ENCODE data around the gene EBLN2. TPM values are rescaled to one million over a fixed set of nuclear protein-coding genes. Genes with fewer than 3 reads are reported as not detected.

Gene EBLN2
- polyA plus RNA-seq (ENCODE audit: insufficient read length in 4 of 4) = 1 to 10 TPM; 2.1 to 4.3 (median 3.3) TPM

DNA sequence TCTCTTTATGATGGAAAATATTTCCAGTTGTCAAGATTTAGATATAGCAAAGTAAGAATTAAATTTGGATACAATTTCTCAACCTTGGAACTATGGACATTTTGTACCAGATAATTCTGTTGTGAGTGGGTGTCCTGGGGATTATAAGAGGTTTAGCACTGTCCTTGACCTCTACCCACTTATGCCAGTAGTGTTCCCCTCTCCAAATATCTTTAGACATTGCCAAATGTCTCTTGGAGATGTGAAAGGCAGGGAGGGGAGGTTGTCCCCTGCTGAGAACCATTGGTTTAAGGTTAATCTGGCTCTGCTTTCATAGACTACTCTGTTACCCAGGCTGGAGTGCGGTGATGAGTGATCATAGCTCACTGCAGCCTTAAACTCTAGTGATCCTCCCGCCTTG is at the start of gene EBLN2:
Gene EBLN2 (plus strand): TSS at position 244 of the 400 bp plus-strand sequence. CDS start 423 bp downstream, outside the sequence.
- DNase-seq (ENCODE audit: low read depth in 4 of 4, low spot score in 3 of 4) = no peak

DNA sequence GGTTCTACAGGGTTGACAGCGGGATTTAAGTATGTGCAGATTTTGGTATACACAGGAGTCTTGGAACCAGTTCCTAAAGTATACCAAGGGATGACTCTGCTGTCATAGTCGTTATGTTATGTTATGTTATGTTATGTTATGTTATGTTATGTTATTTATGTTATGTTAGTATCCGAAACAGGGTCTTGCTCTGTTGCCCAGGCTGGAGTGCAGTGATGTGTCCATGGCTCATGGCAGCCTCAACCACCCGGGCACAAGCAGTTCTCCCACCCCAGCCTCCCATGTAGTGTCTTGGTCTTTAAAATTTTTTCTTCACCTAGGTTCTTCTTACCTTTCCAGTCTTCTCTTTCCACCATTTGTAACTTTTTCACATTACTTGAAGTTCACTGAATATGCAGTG is 43.2 kb upstream of the EBLN2 start:
- no peak for DNase-seq (ENCODE audit: low read depth in 4 of 4, low spot score in 3 of 4)

DNA sequence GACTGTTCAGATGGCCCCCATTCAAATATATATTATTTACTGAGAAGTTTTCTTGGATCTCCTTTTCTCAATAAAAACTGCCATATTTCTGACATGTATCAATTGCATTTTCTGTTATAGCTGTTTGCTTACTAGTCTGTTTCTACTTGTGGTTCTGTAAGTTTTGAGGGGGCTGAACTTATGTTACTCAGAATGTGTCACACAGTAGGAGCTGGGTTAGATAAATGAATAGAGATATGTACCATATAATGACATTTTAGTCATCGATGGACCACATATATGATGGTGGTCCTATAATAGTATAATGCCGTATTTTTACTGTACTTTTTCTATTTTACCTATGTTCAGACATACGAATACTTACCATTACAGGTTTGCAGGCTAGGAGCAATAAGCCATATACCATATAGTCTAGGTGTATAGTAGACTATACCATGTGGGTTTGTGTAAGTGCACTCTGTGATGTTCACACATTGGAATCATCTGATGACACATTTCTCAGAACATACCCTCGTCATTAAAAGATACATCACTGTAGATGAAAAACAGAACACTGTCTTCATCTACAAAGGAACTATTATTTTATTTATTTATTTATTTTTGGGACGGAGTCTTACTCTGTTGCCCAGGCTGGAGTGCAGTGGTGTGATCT is 42.5 kb upstream of the EBLN2 start:
- no peak for DNase-seq (ENCODE audit: low read depth in 4 of 4, low spot score in 3 of 4)

DNA sequence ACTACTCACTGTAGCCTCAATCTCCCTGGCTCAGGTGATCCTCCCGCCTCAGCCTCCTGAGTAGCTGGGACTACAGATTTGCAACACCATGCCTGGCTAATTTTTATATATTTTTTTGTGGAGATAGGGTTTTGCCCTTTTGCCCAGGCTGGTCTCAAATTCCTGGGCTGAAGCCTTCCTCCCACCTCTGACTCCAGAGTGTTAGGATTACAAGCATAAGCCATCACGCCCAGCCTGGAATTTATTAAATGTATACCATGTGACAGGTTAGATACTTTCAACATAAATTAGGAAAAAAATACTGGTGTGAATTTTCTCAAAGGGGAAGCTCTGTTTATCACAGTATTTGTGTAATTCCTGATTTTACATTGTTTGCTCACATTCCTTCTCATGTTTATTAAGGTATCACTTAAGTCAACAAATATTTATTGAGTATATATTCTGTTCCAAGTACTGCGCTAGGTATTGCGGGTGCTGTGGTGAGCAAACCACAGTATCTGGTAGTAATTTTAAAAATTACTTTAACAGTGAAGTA is 40.1 kb upstream of the EBLN2 start:
- DNase-seq (ENCODE audit: low read depth in 4 of 4, low spot score in 3 of 4) = no peak

DNA sequence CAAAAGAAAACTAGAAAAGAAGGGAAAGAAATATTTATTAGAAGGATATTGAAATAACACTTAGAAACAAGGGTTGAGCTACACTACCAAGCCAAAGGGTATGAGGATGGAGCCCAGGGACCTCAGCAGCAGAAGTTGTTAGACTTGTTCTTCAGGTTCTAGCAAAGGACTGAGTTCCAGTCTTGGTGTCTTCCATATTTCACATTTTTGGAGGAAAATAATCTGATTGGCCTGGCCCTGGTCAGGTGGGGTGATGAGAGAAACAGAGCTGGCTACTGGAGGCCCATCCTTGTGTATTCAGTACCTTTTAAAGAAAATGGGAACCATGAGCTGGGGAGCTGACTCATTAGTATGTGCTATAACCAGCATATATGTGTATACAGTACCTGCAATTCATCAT is 36.6 kb upstream of the EBLN2 start:
- DNase-seq (ENCODE audit: low read depth in 4 of 4, low spot score in 3 of 4) = no peak

DNA sequence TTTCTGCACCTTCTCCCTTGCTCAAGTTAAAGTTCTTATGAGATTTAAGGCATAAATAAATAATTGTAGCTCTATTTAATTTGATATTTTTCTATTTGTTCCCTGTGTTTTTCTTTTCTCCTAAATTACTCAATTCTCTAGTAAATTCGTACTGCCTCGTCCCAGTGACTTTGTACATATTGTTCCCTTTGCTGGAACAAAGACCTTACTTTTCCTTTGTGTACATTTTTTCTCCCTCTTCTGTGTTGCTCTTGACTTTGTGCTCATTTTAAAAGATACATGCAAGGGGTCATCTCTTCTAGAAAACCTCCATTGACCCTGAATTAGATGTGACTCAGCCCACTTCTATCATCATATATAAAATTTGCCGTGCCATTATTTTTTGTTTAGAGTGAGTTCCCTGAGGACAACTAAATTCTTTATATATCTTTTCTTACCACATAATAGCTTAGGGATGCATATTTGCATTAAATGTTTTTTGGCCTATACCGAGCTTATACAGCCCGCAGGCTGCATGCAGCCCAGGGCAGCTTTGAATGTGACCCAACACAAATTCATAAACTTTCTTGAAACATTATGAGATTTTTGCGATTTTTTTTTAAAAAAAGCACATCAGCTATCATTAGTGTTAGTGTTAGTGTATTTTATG is 35.2 kb upstream of the EBLN2 start:
- no peak for DNase-seq (ENCODE audit: low read depth in 4 of 4, low spot score in 3 of 4)

DNA sequence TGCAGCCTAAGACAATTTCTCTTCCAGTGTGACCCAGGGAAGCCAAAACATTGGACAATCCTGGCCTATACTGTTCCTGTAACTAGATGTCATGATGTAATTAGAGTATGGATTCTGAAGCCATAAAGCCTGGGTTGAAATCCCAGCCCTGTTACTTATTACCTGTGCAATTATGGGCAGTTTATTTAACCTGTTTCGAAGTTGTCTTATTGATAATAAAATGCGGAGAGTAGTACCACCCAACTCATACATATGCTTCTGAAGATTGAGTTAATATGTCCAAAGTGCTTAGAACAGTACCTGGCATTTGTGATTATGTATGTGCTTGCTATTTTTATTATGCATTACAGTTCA is 34.7 kb upstream of the EBLN2 start:
- DNase-seq (ENCODE audit: low read depth in 4 of 4, low spot score in 3 of 4) = no peak

DNA sequence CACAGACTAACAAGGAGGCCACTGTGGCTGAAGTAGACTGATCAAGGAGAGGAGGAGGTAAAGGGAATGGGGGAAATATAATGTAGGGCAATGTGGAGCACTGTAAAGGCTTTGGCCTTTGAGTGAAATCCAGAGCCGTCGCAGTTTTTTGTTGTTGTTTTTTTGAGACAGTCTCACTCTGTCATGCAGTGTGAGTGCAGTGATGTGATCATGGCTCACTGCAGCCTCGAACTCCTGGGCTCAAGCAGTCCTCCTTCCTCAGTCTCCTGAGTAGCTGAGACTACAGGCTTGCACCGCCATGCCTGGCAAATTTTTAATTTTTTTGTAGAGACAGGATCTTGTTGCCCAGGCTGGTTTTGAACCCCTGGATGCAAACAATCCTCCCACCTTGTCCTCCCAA is 32.7 kb upstream of the EBLN2 start:
- no peak for DNase-seq (ENCODE audit: low read depth in 4 of 4, low spot score in 3 of 4)

DNA sequence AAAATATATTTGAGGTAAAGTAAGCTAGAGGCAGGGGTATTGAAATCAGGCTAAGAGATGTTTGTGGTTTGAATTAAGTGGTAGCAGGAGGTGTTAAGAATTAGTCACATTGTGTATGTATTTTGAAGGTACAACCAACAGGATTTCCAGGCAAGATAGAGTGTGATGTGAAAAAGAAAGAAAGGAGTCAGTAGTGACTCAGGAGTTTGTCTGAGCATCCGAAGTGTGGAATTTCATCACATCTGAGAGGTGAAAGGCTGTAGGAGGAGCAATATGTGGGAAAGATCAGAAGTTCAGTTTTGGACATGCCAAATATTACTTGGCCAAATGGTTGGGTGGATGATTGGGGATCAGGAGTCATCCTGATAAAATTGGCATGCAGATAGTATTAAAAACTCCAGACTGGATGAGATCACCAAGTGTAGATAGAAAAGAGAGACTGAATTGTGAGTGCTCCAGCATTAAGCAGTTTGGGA is 32.1 kb upstream of the EBLN2 start:
- DNase-seq (ENCODE audit: low read depth in 4 of 4, low spot score in 3 of 4) = no peak

DNA sequence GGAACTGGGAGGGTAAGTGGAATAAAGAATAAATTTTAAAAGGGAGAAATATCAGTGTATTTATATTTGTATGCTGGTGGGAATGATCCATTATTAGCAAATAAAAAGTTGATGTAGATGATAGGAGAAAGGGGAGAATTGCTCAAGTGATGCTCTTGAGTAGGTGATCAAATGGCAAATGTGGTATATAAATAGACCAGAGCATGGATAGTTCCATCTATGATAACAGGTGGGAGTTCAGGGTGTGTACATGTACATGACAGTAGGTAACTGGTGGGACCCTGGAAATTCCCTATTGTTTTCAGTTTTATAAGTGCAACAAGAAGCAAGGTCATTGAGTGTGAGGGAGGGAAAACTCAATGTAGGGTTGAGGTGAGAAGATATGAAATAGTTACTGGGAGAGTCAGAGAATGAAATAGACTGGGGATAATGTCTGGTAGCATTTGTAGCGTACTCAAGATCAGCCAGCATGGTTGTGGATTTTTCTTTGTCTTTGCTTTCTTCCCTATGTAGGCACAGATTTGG is 31.3 kb upstream of the EBLN2 start:
- DNase-seq (ENCODE audit: low read depth in 4 of 4, low spot score in 3 of 4) = no peak

DNA sequence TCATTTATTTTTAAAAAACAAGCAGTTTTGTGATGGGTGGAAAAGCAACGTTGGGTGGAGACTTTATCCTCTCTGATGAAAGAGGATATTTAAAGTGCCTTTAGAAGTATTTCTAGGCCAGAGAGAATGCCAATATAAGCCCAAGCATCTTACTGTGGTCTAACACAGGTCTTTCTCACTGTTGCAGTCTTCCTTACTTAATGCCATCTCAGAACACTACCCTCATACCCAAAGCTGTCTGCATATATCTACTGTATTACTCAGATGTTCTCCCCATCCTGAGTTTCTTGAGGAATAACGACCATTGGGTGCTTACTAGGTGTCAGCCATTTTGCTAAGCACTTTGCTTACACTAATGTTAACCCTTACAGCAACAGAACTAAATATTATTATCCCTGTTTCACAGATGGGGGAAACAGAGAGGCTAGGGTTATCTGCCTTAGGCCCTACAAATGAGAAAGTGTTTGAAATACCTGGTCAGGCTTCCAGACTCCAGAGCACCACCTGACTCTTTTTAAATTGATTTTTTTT is 29.8 kb upstream of the EBLN2 start:
- DNase-seq (ENCODE audit: low read depth in 4 of 4, low spot score in 3 of 4) = no peak

DNA sequence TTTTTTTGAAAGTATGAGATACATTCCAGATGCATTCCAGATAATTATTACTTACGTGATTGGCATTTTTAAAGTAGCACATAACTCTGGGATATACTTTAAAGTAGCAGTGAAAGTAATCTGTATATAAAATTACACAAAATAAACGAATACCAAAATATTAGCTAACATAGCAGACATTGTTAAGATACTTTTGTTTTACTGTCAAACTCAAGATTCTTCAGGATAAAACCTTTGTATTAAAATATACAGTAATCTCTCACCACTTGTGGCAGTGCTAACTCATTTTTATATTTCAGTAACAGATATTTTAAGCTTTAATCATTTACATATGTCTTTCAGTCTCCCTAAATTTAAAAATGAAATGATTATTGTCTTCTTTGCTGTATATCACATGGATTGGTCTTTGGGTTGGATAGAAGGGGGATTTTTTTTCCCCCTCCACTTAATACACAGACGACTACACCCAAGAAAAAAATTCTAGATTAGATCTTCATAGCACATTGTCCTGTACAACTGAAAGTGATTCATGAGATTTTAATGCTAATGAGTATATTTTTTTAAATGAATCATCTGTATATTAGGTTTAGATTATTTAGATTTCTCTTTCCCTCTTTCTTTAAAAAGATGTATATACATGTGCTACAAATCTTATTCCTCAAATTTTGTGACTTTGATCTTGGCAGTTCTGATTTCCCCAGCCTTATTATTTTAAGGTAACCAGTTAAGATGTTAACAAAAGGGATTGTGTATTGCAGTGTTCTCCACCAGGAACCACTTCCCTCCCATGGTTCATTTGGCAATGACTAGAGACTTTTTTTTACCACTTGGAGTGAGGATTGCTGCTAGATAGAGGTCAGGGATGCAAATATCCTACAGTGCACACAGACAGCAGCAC is 24.5 kb upstream of the EBLN2 start:
- DNase-seq (ENCODE audit: low read depth in 4 of 4, low spot score in 3 of 4) = no peak

DNA sequence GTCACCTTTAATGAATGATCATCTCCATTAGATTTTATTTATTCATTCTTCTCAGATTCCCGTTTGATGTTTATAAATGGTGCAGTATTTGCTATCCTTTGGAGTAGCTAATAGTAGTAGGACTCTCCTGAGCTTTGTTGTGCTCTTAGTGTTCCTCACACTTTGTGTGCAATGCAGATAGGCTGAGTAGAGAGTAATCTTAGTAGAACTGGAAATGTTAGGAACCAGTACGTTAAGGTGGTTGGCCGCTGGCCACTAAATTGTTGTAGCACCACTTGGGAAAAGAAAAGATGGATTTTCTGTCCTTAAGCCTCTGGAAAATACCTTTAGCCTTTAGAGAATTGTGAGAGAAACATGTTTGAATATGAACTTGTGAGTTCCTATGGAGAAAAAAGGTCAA is 19.9 kb upstream of the EBLN2 start:
- DNase-seq (ENCODE audit: low read depth in 4 of 4, low spot score in 3 of 4) = no peak

DNA sequence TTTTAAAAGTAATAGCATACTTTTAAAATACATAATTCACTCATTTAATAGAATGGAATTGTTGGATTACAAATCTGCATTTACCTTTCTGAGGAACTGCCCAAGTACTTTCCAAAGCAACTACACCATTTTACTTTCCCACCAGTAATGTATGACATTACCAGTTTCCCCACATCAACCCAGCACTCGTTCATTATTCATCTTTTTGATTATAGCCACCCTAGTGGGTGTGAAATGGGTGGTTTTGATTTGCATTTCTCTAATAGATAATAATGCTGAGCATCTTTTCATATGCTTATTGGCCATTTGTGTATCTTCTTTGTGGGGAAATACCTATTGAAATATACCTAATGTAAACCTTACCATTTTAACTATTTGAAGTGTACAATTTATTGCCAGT is 18.0 kb upstream of the EBLN2 start:
- DNase-seq (ENCODE audit: low read depth in 4 of 4, low spot score in 3 of 4) = no peak

DNA sequence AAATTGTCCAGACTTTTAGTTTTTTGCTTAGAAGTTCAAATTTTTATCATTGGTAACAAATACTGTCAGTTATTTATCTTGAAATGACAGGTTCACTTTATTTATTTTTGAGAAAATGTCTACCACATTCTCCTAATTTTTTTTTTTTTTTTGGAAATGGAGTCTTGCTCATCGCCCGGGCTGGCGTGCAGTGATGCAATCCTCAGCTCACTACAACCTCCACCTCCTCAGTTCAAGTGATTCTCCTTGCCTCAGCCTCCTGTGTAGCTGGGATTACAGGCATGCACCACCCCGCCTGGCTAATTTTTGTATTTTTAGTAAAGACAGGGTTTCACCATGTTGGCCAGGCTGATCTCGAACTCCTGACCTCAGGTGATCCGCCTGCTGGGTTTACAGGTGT is 16.1 kb upstream of the EBLN2 start:
- DNase-seq (ENCODE audit: low read depth in 4 of 4, low spot score in 3 of 4) = no peak

DNA sequence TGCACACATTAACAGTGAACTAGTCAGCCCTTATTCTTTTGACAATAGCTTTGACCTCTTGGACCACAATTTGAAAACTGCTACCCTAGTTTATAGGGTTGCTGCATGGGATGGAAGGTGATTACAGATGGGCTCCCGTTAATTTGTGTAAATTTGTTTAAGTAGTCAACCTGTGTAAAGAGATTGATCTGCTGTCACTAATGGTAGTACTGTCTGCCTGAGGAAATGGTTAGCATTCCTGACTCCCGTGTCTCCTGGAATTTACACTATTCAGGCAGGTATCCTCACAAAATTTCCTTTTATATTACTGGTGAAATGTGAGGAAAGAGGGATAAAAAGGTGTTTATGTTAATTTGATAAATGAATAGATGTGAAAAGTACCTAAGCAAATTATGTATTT is 15.3 kb upstream of the EBLN2 start:
- DNase-seq (ENCODE audit: low read depth in 4 of 4, low spot score in 3 of 4) = no peak

DNA sequence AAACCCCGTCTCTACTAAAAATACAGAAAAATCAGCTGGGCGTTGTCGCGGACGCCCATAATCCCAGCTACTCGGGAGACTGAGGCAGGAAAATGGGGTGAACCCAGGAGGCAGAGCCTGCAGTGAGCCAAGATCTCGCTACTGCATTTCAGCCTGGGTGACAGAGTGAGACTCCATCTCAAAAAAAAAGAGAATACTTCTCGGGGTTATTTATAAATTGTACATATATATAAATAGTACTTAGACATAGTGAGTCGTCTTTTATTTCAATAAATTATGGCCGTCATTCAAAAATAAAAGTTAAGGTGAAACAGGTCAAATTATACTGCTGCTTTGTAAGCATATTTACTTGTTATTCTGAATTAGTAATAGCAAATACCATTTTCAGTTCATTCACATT is 12.1 kb upstream of the EBLN2 start:
- DNase-seq (ENCODE audit: low read depth in 4 of 4, low spot score in 3 of 4) = no peak

DNA sequence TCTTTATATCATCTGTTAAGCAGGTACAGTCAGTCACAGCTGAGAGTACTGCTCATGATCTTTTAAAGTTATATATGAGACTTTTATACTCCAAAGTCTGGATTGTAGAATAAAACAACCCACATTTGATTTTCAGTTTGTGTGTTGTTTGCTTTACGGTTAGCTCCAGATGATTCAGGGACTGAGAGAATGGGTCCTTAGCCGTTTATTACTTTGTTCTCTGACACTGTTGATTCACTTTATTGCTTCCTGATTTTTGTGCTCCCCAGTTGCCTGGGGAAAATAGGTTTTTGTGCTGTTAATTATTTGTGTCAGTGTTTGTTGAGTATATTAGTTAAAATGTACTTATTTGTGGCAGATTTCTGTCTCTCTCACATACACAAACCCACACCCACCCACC is 8.6 kb upstream of the EBLN2 start:
- no peak for DNase-seq (ENCODE audit: low read depth in 4 of 4, low spot score in 3 of 4)

DNA sequence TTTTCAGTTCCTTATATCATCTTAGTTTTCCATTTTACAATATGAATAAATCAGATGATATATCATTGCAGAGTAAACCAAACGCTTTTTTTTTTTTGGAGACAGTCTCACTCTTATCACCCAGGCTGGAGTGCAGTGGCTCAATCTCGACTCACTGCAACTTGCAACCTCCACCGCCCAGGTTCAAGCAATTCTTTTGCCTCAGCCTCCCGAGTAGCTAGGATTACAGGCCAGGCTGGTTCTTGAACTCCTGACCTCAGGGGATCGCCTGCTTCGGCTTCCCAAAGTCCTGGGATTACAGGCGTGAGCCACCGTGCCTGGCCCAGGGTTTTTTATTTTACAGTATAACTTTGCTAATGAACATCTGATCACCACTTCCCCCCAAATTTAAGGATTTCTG is 5.9 kb upstream of the EBLN2 start:
- no peak for DNase-seq (ENCODE audit: low read depth in 4 of 4, low spot score in 3 of 4)

DNA sequence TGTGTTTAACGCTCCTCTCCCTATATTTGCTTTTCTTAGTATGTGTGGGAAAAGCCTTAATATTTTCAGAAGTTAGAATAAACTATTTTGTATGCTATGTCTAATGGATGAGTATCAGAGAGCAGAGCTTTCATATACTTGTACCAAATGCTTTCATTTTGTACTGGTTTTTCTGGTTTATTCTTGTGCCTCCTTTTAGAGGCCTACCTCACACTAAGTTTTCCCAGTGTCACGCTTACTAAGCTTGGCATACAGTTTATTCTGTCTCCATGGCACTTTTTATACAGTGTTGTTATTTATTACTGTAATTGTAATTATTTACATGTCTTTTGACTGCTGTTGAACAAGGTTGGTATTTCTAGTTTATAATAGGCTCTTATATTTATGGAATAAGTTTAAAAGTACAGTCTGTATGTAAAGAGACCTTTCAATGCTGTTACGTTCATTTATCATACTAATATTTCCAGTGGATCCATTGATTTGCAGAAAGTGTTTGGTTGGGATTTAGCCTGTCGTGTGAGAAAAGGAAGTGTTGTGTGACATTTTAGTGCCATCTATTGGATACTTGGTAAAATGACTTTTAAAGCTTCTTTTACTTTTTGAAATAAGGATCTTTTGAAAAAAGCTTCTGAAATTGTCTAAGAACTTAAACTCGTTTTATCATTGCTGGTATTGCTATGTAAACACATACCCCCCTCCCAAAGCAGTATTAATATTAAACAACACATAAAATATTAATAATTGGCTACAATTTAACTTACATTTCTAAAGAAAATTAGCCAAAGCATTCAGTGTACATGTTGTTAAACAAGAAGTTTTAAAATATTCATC is 5.2 kb upstream of the EBLN2 start:
- peak in 2 of 4 donors; percentile 12 to 19 for DNase-seq (ENCODE audit: low read depth in 4 of 4, low spot score in 3 of 4)
